GM21723 (cell line): ENCODE data around the gene COBL.

ENCODE experiments used
- ATAC-seq: cut with Tn5 transposase; IDR thresholded peaks from one replicate; pipeline ENCODE4 v1.9.1; 2021; ENCODE audit warnings: mild to moderate bottlenecking, moderate library complexity; ENCODE audit not compliant: unreplicated experiment

Gene COBL

DNA sequence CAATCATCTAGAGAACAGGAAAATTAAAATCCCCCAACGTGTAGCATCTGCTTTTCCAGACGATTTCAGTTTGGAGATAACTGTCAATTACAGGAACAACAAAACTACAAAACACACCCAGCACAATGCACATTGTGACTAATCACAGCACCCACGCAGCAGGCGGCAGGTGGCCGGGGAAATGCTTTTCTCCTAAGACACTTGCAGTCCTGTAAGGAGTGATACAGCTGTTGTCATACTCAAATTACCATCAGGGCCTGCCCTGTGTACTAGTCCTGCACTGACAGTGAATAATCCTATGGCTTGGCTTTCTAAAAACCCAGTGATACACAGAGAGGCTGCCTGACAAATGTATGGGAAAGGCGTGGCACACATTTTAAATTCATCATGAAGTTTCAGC is 37.8 kb downstream of the COBL start:
- ATAC-seq = no peak

GRCh38 chr7:51276967-51277366 is 39.6 kb downstream of the COBL start:
- no peak for ATAC-seq

GRCh38 chr7:51276091-51276605 is 40.5 kb downstream of the COBL start:
- no peak for ATAC-seq

DNA sequence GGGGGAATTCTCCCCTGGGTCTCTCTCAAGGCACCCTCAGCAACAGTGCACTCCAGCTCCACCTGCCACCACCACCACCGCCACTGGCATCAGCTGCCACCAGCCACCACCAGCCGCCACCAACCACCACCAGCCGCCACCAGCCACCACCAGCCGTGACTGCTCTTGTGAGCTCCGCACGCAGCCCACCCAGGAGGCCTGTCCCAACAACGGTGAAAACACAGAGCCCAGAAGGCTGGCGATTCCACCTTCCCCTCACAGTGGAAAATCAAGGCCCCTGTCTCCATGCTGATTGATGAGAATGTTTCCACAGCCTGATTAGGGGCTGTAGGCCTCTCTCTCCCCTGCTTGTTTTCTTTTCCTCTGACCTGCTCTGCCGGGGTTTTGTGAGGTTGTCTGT is 41.1 kb downstream of the COBL start:
- no peak for ATAC-seq

- no peak for ATAC-seq
Measured at GRCh38 chr7:51274955-51275354, 41.7 kb downstream of the COBL start.

GRCh38 chr7:51274001-51274400 is 42.6 kb downstream of the COBL start:
- no peak for ATAC-seq

DNA sequence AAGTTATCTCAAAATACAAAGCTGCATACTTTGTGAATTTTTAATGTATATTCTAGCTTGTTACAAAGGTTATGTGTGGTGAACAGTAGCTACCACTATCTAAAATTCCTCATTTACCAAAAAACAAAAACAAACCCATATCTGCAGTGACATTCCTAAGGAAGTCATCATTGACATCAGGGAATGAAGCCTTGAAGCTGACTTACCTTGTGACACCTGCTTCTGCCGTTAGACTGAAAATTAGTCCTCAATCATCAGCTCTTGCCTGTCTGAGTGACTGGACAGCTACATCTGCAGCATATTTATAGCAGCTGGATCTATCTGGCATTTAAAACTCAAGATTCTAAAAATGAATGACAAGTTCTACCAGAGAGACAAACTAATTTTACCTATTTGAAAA is 43.2 kb downstream of the COBL start:
- ATAC-seq = no peak

DNA sequence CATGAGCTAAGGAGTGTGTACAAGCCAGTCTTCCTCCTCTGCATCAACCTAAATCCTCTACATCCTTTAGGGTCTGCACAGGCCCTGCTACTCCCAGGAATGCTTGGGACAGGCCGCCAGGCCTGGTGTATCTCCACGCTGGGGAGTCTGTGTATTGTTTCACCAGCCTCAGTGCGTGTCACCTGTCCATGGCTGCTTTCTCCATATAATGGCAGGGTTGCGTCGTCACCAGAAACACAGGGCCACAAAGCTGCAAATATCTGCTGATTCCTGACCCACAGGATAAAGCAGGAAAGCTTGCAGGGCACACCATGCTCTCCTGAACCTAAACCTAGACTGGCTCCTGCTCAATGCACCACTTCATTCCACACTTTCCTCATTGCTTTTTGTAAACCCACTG is 45.6 kb downstream of the COBL start:
- ATAC-seq = no peak

DNA sequence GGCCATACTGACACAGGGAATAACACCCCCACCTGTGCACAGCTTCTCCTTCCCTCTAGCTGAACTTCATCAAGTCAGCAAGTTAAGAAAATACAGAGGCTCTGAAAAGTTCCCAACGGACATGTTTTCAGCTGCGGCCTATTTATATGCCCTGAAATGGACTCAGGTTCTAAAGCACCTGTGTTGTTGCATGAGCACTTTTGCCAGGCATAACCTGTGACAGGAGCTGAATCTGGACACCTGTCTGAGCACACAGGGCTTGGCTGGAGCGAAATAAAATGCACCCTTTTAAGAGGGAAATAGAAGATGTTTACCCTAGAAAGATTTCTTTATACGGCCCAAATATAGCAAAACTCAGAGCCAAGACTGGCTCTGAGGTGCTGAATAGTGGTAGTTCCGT is 46.7 kb downstream of the COBL start:
- ATAC-seq = no peak

GRCh38 chr7:51269321-51269720 is 47.3 kb downstream of the COBL start:
- ATAC-seq = no peak

DNA sequence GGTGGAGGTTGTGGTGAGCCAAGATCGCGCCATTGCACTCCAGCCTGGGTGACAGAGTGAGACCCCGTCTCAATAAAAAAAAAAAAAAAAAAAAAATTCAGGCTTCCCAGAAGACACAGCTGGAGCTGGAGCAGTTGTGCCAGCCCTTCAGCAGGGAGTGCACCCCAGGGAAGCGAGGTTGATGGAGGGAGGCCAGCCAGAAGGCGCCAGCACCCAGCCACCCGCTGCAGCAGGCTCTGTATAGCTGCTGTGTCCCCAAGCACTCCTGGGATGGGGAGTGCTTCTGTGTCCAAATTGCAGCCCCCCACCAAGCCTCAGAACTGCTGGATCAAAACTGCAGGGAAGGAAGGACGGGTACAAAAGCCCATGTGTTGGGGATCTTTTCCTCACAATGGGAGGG is 47.8 kb downstream of the COBL start:
- ATAC-seq = no peak

GRCh38 chr7:51267169-51267568 is 49.4 kb downstream of the COBL start:
- no peak for ATAC-seq

- no peak for ATAC-seq
Measured at GRCh38 chr7:51265066-51265907, 51.3 kb downstream of the COBL start.

DNA sequence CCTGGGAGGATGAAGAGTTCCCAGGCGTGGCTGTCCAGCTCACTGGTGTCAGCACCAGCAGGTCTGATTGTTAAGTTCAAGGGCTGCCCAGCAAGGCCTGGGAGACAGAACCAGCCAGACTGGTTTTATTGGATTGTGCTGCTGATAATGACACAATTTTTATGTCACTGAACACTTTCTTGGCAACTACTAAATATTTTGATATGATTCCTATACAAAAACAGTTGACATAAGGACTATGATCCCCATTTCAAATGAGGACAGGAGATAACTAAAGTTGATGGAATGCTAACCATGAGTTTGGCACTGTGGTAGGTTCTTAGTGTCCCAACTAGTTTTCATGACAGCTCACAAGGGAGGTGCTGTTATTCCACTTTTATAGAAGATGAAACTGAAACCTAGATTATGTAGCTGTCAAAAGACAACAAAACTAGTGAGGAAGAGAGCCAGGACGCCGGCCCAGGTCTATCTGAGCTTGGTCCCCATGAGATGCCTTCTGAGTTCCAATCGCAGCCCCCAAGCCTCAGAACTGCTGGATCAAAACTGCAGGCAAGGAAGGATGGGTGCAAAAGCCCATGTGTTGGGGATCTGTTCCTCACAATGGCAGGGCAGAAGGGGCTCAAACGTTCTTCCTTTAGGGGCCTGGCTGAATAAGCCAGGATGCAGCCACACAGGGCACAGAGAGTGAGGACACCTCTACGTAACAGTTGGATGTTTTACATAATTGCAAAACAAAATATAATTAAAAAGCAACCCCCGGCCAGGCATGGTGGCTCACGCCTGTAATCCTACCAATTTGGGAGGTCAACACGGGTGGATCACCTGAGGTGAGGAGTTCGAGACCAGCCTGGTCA is 52.8 kb downstream of the COBL start:
- ATAC-seq = no peak

- ATAC-seq = no peak
Measured at GRCh38 chr7:51262796-51263531, 53.6 kb downstream of the COBL start.

- no peak for ATAC-seq
Measured at GRCh38 chr7:51261950-51262795, 54.4 kb downstream of the COBL start.

- no peak for ATAC-seq
Measured at GRCh38 chr7:51261117-51261835, 55.3 kb downstream of the COBL start.

DNA sequence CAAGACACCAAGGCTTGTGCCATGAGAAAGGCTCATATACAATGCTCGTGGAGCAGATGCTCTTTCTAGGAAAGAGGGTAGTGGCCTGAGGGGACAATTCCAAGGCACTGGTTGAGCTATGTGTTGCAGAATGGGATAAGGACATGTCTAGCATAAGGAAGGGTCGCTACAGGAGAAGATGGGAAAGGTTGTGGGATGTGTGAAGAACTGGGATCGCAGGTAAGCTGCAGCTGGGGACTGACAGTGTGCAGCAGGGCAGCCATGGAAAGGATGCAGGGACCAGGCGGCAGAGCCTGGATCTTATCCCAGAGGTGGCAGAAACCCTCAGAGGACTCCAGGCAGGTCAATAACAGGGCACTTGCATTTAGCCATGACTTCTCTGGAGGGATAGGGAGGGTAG is 56.1 kb downstream of the COBL start:
- no peak for ATAC-seq

DNA sequence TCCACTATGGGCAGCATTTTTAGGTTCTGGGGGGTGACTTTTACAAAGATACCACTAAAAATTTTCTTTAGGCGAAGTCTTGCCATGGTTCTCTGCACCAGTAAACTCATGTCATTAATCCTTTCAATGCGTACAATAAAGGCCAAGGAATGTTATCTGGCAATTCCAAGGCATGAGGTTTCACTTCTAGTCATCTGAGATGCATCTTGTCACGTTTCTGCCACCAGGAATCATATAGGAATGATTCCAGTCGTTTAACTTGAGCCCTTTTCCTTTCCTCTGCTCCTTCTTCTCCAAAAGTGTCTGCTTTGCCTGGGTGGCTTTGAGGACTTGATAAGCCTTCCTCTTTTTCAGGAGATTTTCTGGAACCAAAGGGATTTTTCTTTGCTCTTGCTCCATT is 56.8 kb downstream of the COBL start:
- no peak for ATAC-seq

- no peak for ATAC-seq
Measured at GRCh38 chr7:51256916-51257315, 59.7 kb downstream of the COBL start.
